Measurements from ENCODE around the gene FBXO38. TPM values are rescaled to one million over a fixed set of nuclear protein-coding genes. Genes with fewer than 3 reads are reported as not detected.

FBXO38 gene
- total RNA-seq, 4 donors from 2014 or later, result 29.4 to 81.3 (median 48.7) TPM

GRCh38 chr5:148421661-148422060, 37.9 kb downstream of the FBXO38 start:
- H3K4me1 ChIP-seq, result no peaks in the 10 kb centered on the region
- H3K4me3 ChIP-seq, result no peak overlapping the region
- H3K36me3 ChIP-seq, result no peaks in the 10 kb centered on the region
- TF ChIP-seq CTCF (IDR thresholded peaks at IDR 0.05) (no peak), POLR2A (IDR thresholded peaks at IDR 0.05) (no peak)
- H3K27ac ChIP-seq, result no peak overlapping the region
- intact Hi-C loops (cut with DNase I; ENCODE audit: low total_unique reads), result no loop called here
- no peaks in the 10 kb centered on the region for H3K9me3 ChIP-seq
- H3K27me3 ChIP-seq, result no peaks in the 10 kb centered on the region
- DNase-seq, result no peak

GRCh38 chr5:148425808-148426207, 42.0 kb downstream of the FBXO38 start:
- Histone ChIP-seq H3K4me1 (no peaks in the 10 kb centered on the region), H3K27me3 (no peaks in the 10 kb centered on the region), H3K36me3 (no peaks in the 10 kb centered on the region), H3K27ac (no peak overlapping the region), H3K9me3 (no peaks in the 10 kb centered on the region), H3K4me3 (no peak overlapping the region)
- no peak for DNase-seq
- intact Hi-C loops (cut with DNase I; ENCODE audit: low total_unique reads), result no loop called here
- TF ChIP-seq POLR2A (IDR thresholded peaks at IDR 0.05), result no peak
- TF ChIP-seq CTCF (IDR thresholded peaks at IDR 0.05), result no peak

GRCh38 chr5:148426514-148426913, 42.8 kb downstream of the FBXO38 start:
- no peak for DNase-seq
- H3K4me3 ChIP-seq, result no peak overlapping the region
- TF ChIP-seq POLR2A (IDR thresholded peaks at IDR 0.05) (no peak), CTCF (IDR thresholded peaks at IDR 0.05) (no peak)
- no peak overlapping the region for H3K27ac ChIP-seq
- no peaks in the 10 kb centered on the region for H3K4me1 ChIP-seq
- intact Hi-C loops (cut with DNase I; ENCODE audit: low total_unique reads), result no loop called here
- H3K27me3 ChIP-seq, result no peaks in the 10 kb centered on the region
- no peaks in the 10 kb centered on the region for H3K9me3 ChIP-seq
- no peaks in the 10 kb centered on the region for H3K36me3 ChIP-seq

- H3K27me3 ChIP-seq, result no peaks in the 10 kb centered on the region
- intact Hi-C loops (cut with DNase I; ENCODE audit: low total_unique reads), result no loop called here
- no peak for DNase-seq
- TF ChIP-seq CTCF (IDR thresholded peaks at IDR 0.05), result no peak
- no peak for TF ChIP-seq POLR2A (IDR thresholded peaks at IDR 0.05)
- no peaks in the 10 kb centered on the region for H3K4me1 ChIP-seq
- no peaks in the 10 kb centered on the region for H3K9me3 ChIP-seq
- H3K4me3 ChIP-seq, result no peak overlapping the region
- no peaks in the 10 kb centered on the region for H3K36me3 ChIP-seq
- H3K27ac ChIP-seq, result no peak overlapping the region
Measured at GRCh38 chr5:148427370-148428042, 43.7 kb downstream of the FBXO38 start.

GRCh38 chr5:148428848-148429247, 45.1 kb downstream of the FBXO38 start:
- no peak for DNase-seq
- H3K27ac ChIP-seq, result no peak overlapping the region
- no peak overlapping the region for H3K4me3 ChIP-seq
- intact Hi-C loops (cut with DNase I; ENCODE audit: low total_unique reads), result no loop called here
- H3K9me3 ChIP-seq, result no peaks in the 10 kb centered on the region
- TF ChIP-seq POLR2A (IDR thresholded peaks at IDR 0.05) (no peak), CTCF (IDR thresholded peaks at IDR 0.05) (no peak)
- no peaks in the 10 kb centered on the region for H3K4me1 ChIP-seq
- H3K36me3 ChIP-seq, result no peaks in the 10 kb centered on the region
- H3K27me3 ChIP-seq, result no peaks in the 10 kb centered on the region
